ENCODE measurements around the gene ZNRF1.
"Not testable (repeated sequence)": the region's sequence is repeated elsewhere in the genome, so short reads cannot be mapped to it uniquely, and the experiment has no call there.

The ZNRF1 gene

DNA sequence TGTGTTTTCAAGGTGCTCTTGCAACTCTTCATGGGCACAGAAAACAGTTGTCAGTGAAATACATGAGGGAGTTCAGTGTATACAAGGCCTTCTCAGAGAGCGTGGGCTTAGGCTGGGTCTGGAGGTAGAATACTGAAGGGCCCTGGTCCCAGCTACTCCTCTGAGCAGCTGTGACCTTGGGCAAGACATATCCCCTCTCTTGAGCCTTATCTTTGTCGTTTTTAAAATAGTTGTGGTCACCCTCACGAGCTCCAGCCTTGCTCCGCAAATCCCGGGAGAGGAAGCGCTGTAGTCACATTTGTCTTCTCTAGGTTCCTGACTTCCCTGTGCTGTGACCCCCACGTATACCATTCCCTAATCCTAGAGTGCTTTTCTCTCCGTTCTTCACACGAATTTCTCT lies 3.6 kb downstream of the ZNRF1 start:
- DNase-seq (ENCODE audit: low spot score), result no peak

DNA sequence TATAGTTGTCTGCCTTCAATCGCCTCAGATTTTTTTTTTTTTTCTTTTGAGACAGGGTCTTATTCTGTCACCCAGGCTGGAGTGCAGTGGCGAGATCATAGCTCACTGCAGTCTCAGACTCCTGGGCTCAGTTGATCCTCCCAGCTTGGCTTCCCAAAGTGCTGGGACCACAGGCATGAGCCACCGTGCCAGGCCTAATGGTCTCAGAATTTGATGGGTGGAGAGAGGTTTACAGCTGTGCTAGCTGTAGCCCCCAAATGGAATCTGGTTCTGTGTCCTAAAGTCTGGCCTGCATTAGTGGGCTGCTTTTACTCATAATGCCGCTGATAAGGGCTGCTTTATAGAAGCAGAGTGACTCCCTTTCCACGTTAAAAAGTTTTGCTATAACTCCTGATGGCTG lies 5.1 kb downstream of the ZNRF1 start:
- no peak for DNase-seq (ENCODE audit: low spot score)

DNA sequence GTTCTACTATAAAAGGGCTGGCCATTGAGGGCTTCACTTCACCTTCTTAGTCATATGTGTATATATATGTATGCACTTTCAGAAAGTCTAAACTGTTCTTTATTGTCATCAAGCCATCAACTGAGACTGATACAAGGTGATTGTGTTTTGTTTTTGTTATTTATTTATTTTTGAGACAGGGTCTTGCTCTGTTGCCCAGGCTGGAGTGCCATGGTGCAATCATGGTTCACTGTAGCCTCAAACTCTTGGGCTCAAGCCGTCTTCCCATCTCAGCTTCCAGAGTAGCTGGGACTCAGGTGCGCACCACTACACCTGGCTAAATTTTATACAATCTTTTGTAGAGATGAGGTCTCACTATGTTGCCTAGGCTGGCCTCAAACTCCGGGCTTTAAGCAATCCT lies 5.6 kb downstream of the ZNRF1 start:
- no peak for DNase-seq (ENCODE audit: low spot score)

DNA sequence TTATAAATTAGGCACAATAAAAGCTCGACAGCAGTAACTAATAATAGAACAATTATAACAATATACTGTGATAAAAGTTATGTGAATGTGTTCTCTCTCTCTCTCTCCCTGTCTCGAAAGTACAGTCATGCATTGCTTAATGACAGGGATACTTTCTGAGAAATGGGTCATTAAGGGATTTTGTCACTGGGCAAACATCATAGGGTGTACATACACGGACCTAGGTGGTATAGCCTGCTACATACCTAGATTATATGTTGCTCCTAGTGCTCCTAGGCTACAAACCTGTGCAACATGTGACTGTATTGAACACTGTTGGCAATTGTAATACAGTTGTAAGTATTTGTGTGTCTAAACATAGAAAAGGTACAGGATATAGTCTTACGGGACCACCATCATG lies 6.9 kb downstream of the ZNRF1 start:
- DNase-seq (ENCODE audit: low spot score), result no peak

DNA sequence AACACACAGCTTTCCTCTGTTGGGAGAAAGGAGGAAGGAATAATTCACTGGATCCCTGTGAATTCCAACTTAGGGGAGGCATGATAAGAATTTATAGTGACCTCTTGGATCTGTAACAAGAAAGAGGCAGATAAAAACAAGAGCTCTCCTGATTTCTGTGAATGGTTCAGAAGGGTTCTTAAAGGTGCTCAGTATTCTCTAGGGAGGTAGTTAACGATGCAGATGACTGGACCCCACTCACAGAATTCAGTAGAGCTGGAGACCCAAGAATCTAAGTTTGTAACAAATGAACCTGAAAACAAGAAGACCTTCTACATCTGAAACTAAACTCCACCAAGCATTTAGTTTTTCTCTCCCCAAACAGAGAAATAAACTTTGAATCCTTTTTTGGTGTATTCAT lies 8.6 kb downstream of the ZNRF1 start:
- no peak for DNase-seq (ENCODE audit: low spot score)

DNA sequence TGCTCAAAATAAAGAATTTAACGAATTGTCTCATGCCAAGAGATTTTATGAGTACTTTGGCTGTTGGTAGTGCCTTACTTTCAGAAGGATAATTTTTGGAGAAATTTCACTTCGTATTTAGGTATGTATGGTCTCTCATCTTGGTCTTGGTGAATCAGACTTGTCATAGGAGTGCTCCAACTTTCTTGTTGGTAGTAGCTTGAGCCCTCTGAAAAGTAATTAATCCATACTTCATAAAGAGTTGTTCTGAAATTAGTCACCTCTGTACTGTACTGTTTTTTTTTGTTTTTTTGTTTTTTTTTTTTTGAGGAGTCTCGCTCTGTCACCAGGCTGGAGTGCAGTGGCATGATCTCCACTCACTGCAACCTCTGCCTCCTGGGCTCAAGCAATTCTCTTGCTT lies 11.6 kb downstream of the ZNRF1 start:
- no peak for DNase-seq (ENCODE audit: low spot score)

DNA sequence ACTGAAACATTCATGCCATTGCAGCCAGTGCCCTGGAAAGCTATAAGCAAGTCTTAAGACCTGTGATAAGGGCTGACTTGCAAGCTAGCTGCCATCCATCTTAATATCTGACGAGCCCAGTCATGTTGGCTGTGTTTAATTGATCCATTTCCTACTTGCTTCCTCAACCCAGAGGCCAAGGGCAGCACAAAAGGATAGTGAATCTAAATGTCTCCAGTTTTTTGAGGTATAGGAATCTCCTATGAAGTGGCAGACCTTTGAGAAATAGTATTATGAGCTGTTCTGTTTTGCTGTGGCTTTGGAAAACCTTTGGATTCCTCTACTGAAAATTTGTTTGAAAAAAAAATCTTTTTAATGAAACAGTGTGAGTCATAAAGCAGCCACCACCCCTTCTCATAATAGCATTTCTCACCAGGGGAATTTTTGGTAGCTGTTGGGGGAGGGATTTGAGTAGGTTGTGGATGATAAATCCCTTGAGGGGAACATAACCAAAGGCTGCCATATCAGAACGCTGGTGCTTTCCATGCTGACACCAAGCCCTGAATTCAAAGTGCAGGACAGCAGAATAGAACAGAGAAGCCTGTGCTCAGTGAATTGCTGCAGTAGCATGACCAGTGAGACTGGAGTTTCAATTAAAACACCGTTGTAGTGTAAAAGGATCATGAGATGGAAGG lies 12.9 kb downstream of the ZNRF1 start:
- peak; percentile 52 for DNase-seq (ENCODE audit: low spot score)

DNA sequence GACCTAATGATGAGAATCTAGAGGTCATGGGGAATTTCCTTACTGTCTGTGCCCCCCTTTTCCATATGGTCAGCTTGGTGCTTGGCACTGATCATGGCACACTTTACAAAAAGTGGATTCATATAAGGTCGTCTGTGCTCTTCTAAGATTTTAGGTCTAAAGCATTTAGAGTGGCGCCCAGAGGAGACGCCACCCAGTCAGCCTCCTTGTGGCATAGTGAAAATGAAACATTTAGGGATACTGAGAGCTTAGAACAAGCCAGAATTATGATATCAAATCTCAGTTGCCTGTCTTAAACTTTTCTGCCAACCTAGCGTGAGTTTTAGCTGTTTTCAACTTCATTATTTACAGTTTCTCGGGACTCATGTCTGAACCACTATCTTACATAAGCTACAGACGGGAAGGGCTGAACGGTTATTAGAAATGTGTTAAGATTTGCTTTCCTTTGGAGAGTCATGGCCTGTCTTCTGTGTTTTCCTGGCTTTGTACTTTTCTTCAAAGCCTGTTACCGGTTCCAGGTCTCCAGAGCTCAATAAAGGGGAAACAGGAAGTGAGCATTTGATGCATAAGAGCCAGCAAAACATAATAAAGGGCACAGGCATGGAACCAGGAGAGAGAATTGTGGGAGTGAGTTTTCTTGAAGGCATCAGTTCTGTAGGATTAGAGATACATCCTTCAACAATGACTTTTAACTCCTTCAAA lies 13.7 kb downstream of the ZNRF1 start:
- no peak for DNase-seq (ENCODE audit: low spot score)

DNA sequence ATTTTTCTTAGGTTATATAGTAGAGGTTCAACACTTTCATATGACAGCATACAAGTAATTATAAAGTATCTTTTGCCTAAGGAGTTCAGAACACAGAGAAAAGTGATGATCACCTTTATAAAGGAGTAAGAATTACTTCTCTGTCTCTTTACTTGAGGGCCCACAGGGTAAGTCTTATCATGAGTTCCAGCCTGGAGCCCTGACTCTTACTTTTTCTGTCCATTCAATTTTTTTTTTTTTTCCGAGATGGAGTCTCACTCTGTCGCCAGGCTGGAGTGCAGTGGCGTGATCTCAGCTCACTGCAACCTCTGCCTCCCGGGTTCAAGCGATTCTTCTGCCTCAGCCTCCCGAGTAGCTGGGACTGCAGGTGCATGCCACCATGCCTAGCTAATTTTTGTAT lies 14.3 kb downstream of the ZNRF1 start:
- not testable (repeated sequence) for DNase-seq (ENCODE audit: low spot score)

DNA sequence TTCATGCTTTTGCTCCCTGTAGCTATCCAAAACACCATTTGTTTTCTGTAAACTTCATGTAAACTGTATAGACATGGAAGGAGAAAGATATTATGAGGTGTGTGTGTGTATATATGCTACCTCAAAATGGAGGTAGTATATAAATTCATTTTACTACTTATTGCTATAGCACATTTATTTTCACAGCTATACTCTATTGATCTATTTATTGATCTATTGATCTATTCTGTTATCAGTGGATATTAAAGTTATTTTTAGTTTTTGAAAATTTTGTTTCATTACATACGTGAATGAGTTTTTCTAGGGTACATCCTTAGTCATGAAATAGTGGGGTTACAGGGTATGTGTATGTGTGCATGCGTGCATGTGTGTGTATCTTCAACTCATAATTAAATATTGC lies 15.5 kb downstream of the ZNRF1 start:
- no peak for DNase-seq (ENCODE audit: low spot score)

DNA sequence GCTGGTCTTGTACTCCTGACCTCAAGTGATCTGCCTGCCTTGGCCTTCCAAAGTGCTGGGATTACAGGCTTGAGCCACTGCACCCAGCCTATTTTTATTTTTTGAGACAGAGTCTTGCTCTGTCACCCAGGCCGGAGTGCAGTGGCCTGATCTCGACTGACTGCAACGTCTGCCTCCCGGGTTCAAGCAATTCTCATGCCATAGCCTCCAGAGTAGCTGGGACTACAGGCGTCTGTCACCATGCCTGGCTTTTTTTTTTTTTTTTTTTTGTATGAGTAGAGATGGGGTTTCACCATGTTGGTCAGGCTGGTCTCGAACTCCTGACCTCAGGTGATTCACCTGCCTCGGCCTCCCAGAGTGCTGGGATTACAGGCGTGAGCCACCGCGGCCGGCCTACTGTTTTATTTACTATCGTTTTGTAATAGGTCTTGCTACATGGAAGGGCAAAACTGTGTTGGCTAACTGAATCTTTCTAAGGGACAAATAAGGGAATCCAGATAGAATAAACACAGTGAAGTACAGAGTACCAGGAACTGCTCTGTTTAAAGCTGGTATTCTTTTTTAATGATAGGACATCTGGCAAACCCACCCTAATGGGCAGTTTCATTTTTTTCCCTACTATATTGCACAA lies 17.7 kb downstream of the ZNRF1 start:
- DNase-seq (ENCODE audit: low spot score), result not testable (repeated sequence)

DNA sequence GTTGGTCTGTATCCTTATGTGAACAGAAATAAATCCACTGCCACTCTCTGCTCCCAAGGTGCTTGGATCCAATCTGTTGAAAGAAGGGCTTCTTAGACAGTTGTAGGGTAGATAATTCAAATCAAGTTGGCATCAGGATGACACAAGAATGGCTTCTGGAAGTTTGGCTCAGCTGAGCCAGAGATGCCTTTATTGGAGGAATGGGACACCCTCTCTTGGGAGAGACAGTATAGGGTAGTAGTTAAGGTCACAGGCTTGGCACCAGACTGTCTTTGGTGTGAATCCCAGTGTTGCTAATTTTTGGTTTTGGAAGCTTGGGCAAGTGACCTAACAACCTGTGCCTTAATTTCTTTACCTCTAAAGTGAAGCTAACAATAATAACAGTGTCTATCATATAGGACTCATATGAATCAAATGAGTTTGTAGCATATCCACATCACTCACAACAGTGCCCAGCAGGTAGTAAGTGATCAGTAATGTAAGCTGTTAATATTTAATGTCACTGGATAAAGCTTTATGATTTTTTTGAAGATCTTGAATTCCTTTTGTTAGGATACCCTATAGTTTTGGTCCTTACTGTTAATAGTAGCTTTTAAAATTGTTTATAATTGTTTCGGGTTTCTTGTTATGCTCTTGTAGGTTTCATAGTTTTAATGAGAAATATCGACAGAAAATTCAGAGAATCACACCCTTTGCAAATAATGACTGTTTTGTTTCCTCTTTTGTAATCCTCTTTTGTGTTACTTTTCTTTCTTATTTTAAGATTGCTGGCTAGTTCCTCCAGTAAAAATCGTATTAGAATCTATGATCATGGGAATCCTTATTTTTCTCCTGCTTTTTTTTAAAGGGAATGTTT lies 19.1 kb downstream of the ZNRF1 start:
- DNase-seq (ENCODE audit: low spot score), result no peak

DNA sequence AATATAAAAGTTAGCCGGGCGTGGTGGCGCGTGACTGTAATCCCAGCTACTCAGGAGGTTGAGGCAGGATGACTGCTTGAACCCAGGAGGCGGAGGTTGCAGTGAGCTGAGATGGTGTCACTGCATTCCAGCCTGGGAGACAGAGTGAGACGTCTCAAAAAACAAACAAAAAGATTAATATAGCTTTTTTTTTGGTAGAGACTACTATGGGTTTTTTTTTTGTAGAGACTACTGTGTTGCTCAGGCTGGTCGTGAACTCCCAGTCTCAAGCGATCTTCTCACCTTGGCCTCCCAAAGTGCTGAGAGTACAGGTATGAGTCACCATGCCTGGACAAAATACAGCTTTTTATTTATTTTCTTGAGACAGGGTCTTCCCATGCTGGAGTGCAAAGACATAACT lies 20.2 kb downstream of the ZNRF1 start:
- DNase-seq (ENCODE audit: low spot score), result no peak

DNA sequence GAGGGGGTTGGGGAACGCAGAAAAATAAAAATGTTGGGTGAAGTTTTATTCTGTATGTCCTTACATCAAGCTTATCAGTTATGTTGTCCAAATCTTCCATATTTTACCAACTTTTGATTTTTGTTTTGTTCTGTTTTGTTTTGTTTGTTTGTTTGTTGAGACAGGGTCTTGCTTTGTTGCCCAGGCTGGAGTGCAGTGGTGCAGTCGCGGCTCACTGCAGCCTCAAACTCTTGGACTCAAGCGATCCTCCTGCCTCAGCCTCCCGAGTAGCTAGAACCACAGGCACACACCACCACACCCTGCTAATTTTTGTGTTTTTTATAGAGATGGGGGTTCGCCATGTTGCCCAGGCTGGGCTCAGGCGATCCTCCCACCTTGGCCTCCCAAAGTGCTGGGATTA lies 20.8 kb downstream of the ZNRF1 start:
- DNase-seq (ENCODE audit: low spot score), result no peak

DNA sequence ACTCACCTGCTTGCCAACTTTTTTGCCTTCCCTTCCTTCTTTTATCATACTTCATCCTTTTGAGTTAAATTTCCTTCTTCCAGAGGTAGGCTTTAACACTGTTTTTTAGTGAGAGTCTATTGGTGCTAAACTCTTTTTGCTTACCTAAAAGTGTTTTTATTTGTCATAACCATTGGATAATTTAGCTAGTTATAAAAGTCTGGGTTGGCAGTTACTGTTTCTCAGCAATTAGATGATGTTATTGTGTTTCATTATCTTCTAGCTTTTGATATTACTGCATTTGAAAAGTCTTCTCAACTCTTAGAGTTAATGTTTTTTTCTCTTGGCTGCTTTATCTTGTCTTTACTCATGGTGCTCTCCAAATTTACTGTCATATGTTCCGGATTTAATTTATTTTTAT lies 22.6 kb downstream of the ZNRF1 start:
- no peak for DNase-seq (ENCODE audit: low spot score)

DNA sequence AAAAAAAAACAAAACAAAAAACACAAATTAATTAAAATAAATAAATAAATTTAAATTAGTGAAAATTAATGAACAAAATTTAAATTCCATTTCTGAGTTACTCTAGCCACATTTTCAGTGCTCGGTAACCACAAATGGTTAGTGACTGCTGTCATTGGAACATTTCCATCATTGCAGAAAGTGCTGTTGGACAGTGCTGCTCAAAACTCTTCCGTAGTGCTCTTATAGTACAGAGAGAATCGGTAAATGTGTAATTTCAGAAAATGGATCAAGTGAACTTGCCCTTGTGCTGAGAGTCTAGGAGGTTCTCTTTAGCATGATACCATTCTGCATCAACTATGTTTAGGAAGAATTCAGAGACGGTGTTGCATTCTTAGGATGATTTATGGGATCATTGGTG lies 23.7 kb downstream of the ZNRF1 start:
- DNase-seq (ENCODE audit: low spot score), result no peak

DNA sequence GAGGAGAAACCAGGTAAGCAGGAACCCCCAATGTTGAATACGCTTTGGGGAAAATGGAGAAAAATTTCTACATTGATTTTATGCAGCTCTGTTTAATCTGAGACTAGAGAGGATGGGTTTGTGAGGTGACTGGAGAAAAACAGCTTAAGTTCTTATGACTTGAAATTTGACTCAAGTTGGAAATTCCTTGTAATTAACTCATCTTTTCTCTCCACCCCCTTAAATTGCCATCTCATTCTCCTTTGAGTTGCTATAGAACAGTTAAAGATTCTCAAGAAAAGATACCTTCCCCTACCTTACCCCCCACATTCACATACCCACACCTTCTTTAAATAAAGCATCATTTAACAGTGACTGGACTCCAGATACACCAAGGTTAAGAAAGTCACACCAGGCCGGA lies 24.2 kb downstream of the ZNRF1 start:
- DNase-seq (ENCODE audit: low spot score), result no peak

DNA sequence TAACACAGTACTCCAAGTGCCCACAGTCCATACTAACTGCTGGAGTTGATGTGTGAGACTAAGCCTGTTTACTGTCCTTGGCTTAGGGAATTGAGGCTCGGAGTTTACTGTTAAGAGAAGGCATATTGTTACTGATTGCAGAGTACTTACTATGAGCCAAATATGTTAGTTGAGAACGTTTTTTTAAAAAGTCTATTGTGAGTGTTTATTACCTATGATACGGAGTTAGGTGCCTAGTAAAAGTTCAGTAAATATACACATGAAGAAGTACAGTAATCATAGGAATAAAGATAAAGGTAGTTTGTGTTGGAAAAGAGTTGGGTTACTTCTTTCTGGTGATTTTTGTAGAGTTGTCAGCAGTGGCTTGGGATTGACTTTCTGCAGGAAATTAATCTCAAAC lies 25.4 kb downstream of the ZNRF1 start:
- no peak for DNase-seq (ENCODE audit: low spot score)

DNA sequence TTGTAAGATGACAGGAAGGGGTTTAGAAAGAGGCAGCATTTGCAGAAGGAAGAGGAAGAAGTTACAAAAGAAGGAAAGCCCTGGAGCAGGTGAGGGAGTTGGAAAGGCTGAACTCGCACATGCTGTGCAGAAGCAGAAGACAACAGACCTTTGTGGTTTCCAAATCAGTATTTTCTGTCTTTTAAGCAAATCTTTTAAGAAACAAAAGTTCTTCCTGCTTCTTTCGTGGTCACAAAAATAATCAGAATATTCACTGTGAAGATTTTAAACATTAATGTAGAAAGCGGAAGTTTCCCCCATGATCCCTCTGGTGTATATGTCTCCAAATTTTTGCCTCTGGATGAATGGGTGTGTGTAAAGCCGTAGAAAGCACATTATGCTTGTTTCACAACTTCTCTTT lies 25.8 kb downstream of the ZNRF1 start:
- no peak for DNase-seq (ENCODE audit: low spot score)

DNA sequence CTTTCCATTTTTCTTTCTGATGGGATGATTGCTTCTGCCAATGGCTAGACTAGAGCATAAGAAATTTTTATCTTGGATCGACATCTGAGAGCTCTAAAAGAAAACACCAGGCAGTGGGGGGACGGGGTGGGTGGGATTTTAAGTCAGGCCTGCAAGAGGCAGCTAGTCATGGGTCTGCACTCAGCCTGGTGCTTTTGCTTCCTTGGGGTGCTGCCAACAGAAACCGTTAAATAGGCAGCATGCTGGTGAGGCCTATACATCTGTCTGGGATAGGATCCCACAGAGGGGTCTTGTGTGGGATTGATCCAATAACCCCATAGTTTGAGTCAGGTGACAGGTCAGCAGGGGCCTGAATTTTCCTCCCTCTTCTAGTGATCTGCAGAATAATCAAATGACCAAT lies 26.9 kb downstream of the ZNRF1 start:
- no peak for DNase-seq (ENCODE audit: low spot score)

DNA sequence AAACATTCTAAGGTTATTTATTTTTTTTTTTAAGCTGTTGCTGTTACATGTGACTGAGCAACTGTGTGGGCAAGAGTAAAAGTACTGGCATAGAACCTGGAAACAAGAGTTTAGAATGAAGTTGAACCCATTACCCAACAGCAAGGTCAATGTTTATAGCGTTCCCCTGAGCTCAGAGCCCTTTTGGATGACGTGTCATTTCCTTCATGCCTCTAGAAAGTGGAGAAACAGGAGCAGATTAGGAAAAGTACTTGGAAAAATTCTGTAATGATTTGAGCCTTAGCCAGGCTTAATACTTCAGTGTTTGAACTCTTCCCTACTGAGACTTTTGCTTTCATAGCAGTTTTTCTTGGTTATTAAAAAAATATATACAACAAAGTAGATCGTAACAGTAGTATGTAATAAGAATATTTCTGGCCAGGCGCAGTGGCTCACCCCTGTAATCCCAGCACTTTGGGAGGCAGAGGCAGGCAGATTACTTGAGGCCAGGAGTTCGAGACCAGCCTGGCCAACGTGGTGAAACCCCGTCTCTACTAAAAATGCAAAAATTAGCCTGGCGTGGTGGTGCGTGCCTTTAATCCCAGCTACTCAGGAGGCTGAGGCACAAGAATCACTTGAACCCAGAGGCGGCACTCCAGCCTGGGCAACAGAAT lies 27.5 kb downstream of the ZNRF1 start:
- not testable (repeated sequence) for DNase-seq (ENCODE audit: low spot score)

DNA sequence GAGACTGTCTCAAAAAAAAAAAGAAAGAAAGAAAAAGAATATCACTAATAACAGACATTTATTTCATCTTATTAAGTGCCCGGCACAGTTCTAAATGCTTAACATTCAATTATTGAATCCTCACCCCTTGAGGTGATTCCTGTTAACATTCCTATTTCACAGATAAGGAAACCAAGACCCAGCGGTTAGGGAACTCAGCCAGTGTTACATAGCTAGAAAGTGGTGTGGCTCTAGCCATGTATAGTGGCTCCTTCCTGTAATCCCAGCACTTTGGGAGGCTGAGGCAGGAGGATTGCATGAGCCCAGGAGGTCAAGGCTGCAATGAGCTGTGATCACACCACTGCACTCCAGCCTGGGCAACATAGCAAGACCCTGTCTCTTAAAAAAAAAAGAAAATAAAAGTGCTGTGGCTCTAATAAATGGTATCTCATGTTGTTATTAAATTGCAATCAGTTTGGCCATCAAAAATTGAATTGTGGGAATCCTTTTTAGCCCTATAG lies 28.1 kb downstream of the ZNRF1 start:
- DNase-seq (ENCODE audit: low spot score), result no peak
